Embryonic facial prominence (tissue), 1 donor: ENCODE data around the gene DAB2IP.
"Not testable (repeated sequence)": the region's sequence is repeated elsewhere in the genome, so short reads cannot be mapped to it uniquely, and the experiment has no call there.

Experiments
- DNase-seq: peaks from one replicate; pipeline ENCODE4 v3.0.0-alpha.2; 2016; ENCODE audit errors: extremely low spot score

Gene DAB2IP

GRCh38 chr9:121651295-121652020, at the start of gene DAB2IP:
Gene DAB2IP, plus strand, starts transcription at chr9:121651634. Its CDS starts 142 bp downstream, at chr9:121651776.
- no peak for DNase-seq

- DNase-seq: no peak
These were observed 48.4 kb upstream of the DAB2IP start for GRCh38 chr9:121603028-121603427.

DNA sequence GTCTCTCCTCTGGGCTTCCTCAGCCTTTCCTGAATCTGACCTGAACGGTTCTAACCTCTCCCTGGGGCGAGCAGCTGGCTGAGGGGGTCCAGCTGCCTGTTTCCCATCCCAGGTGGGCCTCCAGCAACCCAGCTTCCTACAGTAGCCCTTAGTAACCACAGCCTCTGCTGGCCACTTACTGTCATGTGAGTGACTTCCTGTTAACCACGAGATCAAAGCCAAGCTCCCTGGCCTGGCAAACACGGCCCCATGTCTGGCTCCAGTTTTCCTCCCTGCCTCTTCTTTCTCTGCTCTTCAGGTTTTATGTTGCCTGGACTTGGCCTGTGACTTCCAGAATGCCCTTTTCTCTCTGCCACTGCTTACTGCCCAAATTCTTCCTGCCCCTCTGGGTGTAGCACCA, 47.2 kb upstream of the DAB2IP start:
- DNase-seq: no peak

DNA sequence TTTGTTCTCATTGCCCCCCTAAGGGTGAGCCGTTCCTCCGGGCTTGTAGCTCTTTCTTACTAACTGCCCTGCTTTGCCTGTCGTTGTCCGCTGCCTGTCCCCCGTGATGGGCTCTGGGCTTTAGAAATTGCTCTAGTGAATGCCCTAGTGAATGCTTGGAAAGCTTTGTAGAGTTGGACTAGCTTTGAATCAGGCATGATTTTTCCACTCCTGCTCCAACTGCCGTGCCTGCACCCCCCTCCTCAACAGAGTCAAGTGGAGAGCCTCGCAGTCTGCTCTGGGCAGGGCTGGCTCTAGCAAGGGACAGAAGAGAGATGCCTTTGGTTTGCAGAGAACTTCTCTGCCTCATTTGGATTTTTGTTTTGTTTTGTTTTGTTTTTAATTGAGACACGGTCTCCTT, 46.8 kb upstream of the DAB2IP start:
- DNase-seq: no peak

GRCh38 chr9:121607434-121608167, 43.8 kb upstream of the DAB2IP start:
- DNase-seq: no peak

DNA sequence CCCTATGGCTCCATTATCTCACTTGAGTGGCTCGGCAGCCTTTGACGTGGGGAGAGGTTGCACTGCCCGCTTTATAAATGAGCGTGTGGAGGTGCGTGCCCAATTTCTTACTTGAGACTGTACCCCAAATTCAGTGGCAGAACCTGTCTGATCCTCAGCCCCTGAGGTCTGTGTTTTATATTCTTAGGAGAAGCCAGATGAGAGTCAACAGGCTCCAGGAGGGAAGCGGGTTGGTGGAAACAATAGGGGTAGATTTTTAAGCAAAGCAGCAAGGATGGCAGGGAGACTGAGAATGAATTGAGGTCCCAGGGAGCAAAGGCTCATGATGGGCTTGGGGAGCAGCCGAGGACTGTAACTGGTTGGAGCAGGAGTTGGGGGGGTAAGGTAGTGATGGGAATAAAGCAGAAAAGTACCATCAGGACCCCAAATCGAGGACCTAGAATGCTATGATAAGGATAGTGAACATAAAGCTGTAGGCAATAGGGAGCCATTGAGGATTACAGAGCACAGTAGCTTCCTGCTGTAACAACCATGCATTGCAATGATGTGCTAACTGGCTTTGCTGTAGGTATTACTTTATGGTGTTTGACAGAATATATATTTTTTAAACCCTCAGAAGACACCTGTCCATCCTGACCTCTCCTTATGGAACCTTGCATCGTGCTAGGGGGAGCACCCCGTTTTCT, 43.1 kb upstream of the DAB2IP start:
- no peak for DNase-seq

- DNase-seq: no peak
These were observed 41.4 kb upstream of the DAB2IP start for GRCh38 chr9:121609822-121610637.

- DNase-seq: no peak
These were observed 40.8 kb upstream of the DAB2IP start for GRCh38 chr9:121610638-121610953.

GRCh38 chr9:121612511-121612998, 38.9 kb upstream of the DAB2IP start:
- no peak for DNase-seq

DNA sequence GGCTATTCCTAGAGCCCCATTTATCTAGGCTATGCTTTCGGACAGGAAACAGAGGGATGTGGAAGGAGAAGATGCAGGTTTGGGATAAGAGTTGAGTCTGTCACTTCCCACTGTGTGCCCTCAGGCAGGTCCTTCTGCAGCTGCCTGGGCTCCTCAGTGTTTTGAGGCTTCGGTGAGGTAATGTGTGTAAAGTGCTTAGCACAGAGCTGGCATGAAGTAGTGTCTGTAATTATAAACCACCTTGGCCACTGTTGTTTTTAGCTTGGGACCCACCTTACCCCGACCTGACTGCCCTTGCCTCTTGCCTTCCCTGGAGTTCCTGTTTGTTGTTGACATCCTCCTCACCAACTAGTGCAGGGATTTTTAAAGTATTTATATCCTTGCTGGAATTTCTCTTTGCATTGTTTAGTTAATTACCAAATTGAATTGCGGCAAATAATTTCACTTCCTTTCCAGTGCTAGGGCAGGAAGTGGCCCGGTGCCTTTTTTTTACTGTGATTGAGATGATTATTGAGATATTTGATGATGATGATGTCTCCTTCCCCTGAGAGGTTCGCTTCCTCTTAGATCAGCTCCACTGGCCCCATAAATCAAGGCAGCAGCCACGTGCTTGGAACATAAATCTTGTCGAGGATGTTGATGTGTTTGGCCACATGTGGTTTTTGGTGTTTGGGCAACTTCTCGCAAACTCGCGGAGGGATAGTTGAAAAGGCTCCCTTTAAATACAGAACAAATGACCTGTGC, 38.3 kb upstream of the DAB2IP start:
- no peak for DNase-seq

DNA sequence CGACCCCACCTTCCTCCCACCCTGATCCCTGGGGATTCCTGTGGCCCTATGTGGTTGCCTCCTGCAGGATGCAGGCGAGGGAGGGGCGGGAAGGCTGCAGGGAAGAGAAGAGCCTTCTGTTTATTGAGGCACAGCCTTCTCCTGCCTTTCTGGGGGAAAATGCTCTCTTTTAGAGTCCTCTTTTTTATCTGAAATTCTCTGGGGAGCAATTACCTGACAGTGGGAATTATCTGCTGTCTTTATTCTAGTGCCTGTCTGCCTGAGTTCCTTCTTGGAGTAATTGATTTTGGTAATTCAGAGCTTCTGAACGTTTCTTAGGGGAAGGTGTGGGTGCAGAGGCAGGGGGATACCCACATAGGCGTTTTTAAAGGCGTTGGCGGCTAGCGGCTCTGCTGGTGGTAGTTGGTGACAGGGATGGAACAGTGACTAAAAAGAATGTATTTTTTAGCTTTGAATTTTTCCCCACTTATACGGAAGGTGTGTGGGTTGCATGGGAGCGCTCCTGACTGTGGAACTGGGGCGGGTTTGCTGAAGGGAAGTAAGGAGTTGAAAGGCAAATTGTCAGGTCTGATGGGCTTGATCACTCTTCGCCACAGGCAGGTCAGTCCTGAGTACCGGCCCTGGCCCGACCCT, 35.2 kb upstream of the DAB2IP start:
- DNase-seq: no peak

DNA sequence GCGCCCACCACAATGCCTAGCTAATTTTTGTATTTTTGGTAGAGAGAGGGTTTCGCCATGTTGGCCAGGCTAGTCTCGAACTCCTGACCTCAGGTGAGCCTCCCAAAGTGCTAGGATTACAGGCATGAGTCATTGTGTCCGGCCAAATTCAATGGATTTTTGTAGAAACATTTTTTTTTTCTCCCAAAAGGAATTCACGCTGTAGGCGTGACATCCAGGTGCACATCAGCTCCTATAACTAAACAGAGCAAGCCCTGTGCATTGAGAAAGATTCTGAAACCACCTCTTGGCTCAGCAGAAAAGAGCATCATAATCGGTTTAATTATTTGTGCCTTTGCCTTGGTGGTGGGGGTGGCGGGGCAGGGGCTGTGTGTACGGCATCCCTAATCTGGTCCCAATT, 32.9 kb upstream of the DAB2IP start:
- no peak for DNase-seq

GRCh38 chr9:121618910-121619309, 32.5 kb upstream of the DAB2IP start:
- not testable (repeated sequence) for DNase-seq

GRCh38 chr9:121619545-121620324, 31.7 kb upstream of the DAB2IP start:
- no peak for DNase-seq

GRCh38 chr9:121620325-121620673, 31.1 kb upstream of the DAB2IP start:
- DNase-seq: no peak

GRCh38 chr9:121620777-121621449, 30.5 kb upstream of the DAB2IP start:
- no peak for DNase-seq

DNA sequence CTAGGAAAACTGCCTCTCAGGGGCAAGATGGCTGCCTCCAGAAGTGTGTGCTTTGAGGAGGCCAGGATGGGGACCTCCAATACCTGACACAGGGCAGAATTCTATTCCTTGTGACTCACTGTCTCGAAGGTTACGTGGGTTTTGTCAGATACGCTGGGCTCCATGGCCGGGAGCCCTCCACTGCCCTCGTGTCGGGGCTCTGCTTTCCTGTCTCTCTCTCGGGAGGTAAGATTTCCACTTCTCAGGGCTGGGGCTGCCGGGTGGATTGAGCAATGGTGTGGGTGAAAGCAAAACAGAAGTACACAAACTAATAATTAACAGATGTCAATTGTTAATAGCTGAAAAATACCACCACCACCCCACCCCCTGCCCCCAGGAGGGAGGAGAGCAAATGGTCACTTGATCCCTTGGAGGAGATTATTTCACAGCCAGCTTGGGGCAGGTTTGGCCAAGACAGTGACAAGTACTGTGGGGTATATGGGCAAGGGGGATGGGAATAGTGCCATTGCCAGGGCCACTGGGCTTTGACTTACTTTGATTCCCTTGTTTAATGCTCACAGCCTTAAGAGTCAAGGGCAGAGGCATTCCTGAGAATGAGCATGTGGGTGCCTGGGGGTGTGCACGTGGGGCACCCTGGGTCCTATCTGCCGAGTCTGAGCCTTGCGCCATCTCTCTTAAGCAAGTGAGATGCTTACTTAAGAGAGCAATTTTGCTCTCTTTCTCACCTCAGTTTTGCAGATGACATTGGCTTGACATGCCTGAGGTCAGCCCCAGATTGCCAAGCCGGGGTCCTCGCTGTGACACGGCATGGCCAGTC, 28.8 kb upstream of the DAB2IP start:
- no peak for DNase-seq

DNA sequence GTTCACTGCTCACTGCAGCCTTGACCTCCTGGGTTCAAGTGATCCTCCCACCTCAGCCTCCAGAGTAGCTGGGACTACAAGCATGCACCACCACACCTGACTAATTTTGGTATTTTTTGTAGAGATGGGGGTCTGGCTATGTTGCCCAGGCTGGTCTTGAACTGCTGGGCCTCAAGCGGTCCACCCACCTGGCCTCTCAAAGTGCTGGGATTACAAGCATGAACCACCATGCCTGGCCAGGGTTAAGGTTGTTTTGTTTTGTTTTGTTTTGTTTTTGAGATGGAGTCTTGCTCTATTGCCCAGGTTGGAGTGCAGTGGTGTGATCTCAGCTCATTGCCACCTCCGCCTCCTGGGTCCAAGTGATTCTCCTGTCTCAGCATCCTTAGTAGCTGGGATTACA, 28.0 kb upstream of the DAB2IP start:
- not testable (repeated sequence) for DNase-seq

DNA sequence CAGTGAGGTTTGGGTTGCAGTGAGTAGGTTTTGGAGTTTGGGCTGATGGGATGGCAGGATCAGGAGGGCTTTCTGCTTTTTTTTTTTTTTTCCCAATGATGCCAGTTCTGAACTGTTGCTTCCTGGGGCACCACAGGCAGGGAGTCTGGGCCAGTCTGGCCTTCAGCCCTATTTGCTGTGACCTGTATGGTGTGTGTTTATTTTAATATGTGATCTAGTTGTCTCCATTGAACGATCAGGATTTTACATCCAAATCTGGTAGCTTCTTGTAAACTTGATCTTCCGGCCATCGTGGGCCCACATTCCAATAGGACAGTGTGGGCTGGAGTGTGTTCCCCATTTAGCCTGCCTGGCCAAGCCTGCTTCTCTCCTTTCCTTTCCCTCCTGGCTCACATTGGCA, 25.8 kb upstream of the DAB2IP start:
- DNase-seq: no peak
